AML-193 (cell line): ENCODE measurements around the gene CTXND1.
"Not testable (repeated sequence)": the region's sequence is repeated elsewhere in the genome, so short reads cannot be mapped to it uniquely, and the experiment has no call there.

ENCODE experiments used
- DNase-seq, 2 experiments: peaks; one replicate each; lab custom pipeline; 2025; lab: John Stamatoyannopoulos, UW

The CTXND1 gene

GRCh38 chr15:80252121-80252518, at the start of gene CTXND1:
CTXND1 (minus strand) TSS chr15:80252213; CDS start chr15:80201949, 50,264 bp downstream.
- no peak for DNase-seq

GRCh38 chr15:80301472-80301871, 49.5 kb upstream of the CTXND1 start:
- no peak for DNase-seq

GRCh38 chr15:80295777-80296176, 43.8 kb upstream of the CTXND1 start:
- not testable (repeated sequence) for DNase-seq

GRCh38 chr15:80292079-80292478, 40.1 kb upstream of the CTXND1 start:
- no peak for DNase-seq

GRCh38 chr15:80290891-80291290, 38.9 kb upstream of the CTXND1 start:
- DNase-seq: not testable (repeated sequence)

- DNase-seq: no peak
Measured at GRCh38 chr15:80289528-80290495, 37.8 kb upstream of the CTXND1 start.

GRCh38 chr15:80288131-80288530, 36.1 kb upstream of the CTXND1 start:
- DNase-seq: no peak

GRCh38 chr15:80286055-80286454, 34.0 kb upstream of the CTXND1 start:
- DNase-seq: no peak

GRCh38 chr15:80285379-80285778, 33.4 kb upstream of the CTXND1 start:
- no peak for DNase-seq

GRCh38 chr15:80283531-80283930, 31.5 kb upstream of the CTXND1 start:
- no peak for DNase-seq

- DNase-seq: no peak
Measured at GRCh38 chr15:80277147-80277546, 25.1 kb upstream of the CTXND1 start.

GRCh38 chr15:80275961-80276360, 23.9 kb upstream of the CTXND1 start:
- no peak for DNase-seq

- no peak for DNase-seq
Measured at GRCh38 chr15:80274996-80275395, 23.0 kb upstream of the CTXND1 start.

- no peak for DNase-seq
Measured at GRCh38 chr15:80274554-80274953, 22.5 kb upstream of the CTXND1 start.

- DNase-seq: no peak
Measured at GRCh38 chr15:80272987-80273386, 21.0 kb upstream of the CTXND1 start.

GRCh38 chr15:80270472-80270871, 18.5 kb upstream of the CTXND1 start:
- DNase-seq: no peak

GRCh38 chr15:80268101-80268500, 16.1 kb upstream of the CTXND1 start:
- DNase-seq: no peak

- no peak for DNase-seq
Measured at GRCh38 chr15:80267658-80268057, 15.6 kb upstream of the CTXND1 start.

GRCh38 chr15:80266745-80267144, 14.7 kb upstream of the CTXND1 start:
- DNase-seq: no peak

GRCh38 chr15:80266113-80266512, 14.1 kb upstream of the CTXND1 start:
- DNase-seq: no peak

- no peak for DNase-seq
Measured at GRCh38 chr15:80265021-80265420, 13.0 kb upstream of the CTXND1 start.

- no peak for DNase-seq
Measured at GRCh38 chr15:80264031-80264430, 12.0 kb upstream of the CTXND1 start.

- DNase-seq: no peak
Measured at GRCh38 chr15:80260551-80260950, 8.5 kb upstream of the CTXND1 start.
